ENCODE measurements around the gene NFIA. TPM values are rescaled to one million over a fixed set of nuclear protein-coding genes. Genes with fewer than 3 reads are reported as not detected.

NFIA gene
- total RNA-seq, 4 donors from 2014 or later, result 134 to 183 (median 148) TPM

GRCh38 chr1:61374156-61374555 lies 291.8 kb downstream of the NFIA start:
- Histone ChIP-seq H3K4me1 (peaks cover 0 to 15% (median 3%) of the 10 kb centered on the region in 4 donors), H3K27me3 (no peaks in the 10 kb centered on the region), H3K36me3 (peaks cover 0 to 11% (median 0%) of the 10 kb centered on the region in 4 donors), H3K27ac (replicated peaks in 1 of 4) (no peak overlapping the region), H3K4me3 (no peak overlapping the region), H3K9me3 (no peaks in the 10 kb centered on the region)
- DNase-seq (ENCODE audit: extremely low spot score), result no peak
- WGBS, result 96% methylated on average over 1 of the region's 1 CpG
- no peak for TF ChIP-seq CTCF (IDR thresholded peaks at IDR 0.05)
- TF ChIP-seq EP300 (IDR thresholded peaks at IDR 0.05), result no peak
- no peak for TF ChIP-seq POLR2AphosphoS5 (IDR thresholded peaks at IDR 0.05)
- TF ChIP-seq POLR2A (IDR thresholded peaks at IDR 0.05; ENCODE audit: low read depth), result no peak
- intact Hi-C loops (cut with DNase I), result no loop called here

- DNase-seq (ENCODE audit: extremely low spot score), result no peak
- Histone ChIP-seq H3K36me3 (peaks cover 0 to 8% (median 0%) of the 10 kb centered on the region in 4 donors), H3K4me1 (peaks cover 0 to 15% (median 4%) of the 10 kb centered on the region in 4 donors), H3K4me3 (no peak overlapping the region), H3K27ac (replicated peaks in 1 of 4) (no peak overlapping the region), H3K27me3 (no peaks in the 10 kb centered on the region), H3K9me3 (no peaks in the 10 kb centered on the region)
- intact Hi-C loops (cut with DNase I), result no loop called here
- 94% methylated on average over 3 of the region's 3 CpGs for WGBS
- TF ChIP-seq POLR2AphosphoS5 (IDR thresholded peaks at IDR 0.05) (no peak), EP300 (IDR thresholded peaks at IDR 0.05) (no peak), POLR2A (IDR thresholded peaks at IDR 0.05; ENCODE audit: low read depth) (no peak), CTCF (IDR thresholded peaks at IDR 0.05) (no peak)
Measured at GRCh38 chr1:61375082-61375880, 292.9 kb downstream of the NFIA start.

- no peaks in the 10 kb centered on the region for H3K27me3 ChIP-seq
- peaks cover 0 to 15% (median 8%) of the 10 kb centered on the region in 4 donors for H3K4me1 ChIP-seq
- 97% methylated on average over 2 of the region's 2 CpGs for WGBS
- no peak overlapping the region for H3K4me3 ChIP-seq
- H3K9me3 ChIP-seq, result no peaks in the 10 kb centered on the region
- intact Hi-C loops (cut with DNase I), result no loop called here
- no peak overlapping the region for H3K27ac ChIP-seq (replicated peaks in 1 of 4)
- TF ChIP-seq EP300 (IDR thresholded peaks at IDR 0.05) (no peak), POLR2A (IDR thresholded peaks at IDR 0.05; ENCODE audit: low read depth) (no peak), POLR2AphosphoS5 (IDR thresholded peaks at IDR 0.05) (no peak), CTCF (IDR thresholded peaks at IDR 0.05) (no peak)
- no peak for DNase-seq (ENCODE audit: extremely low spot score)
- no peaks in the 10 kb centered on the region for H3K36me3 ChIP-seq
Measured at GRCh38 chr1:61376151-61376550, 293.8 kb downstream of the NFIA start.

GRCh38 chr1:61377242-61377958 lies 295.0 kb downstream of the NFIA start:
- no peaks in the 10 kb centered on the region for H3K9me3 ChIP-seq
- no peak for DNase-seq (ENCODE audit: extremely low spot score)
- H3K27me3 ChIP-seq, result no peaks in the 10 kb centered on the region
- 59% methylated on average over 7 of the region's 7 CpGs for WGBS
- peaks cover 0 to 19% (median 9%) of the 10 kb centered on the region in 4 donors for H3K4me1 ChIP-seq
- H3K27ac ChIP-seq (replicated peaks in 1 of 4), result no peak overlapping the region
- H3K36me3 ChIP-seq, result no peaks in the 10 kb centered on the region
- TF ChIP-seq EP300 (IDR thresholded peaks at IDR 0.05) (no peak), CTCF (IDR thresholded peaks at IDR 0.05) (no peak), POLR2AphosphoS5 (IDR thresholded peaks at IDR 0.05) (no peak), POLR2A (IDR thresholded peaks at IDR 0.05; ENCODE audit: low read depth) (no peak)
- H3K4me3 ChIP-seq, result no peak overlapping the region
- intact Hi-C loops (cut with DNase I), result no loop called here

Measured in esophagus muscularis mucosa (tissue), 4 donors.